Measurements from ENCODE around the gene SEMA3B. TPM values are rescaled to one million over a fixed set of nuclear protein-coding genes. Genes with fewer than 3 reads are reported as not detected.
"Not testable (repeated sequence)": the region's sequence is repeated elsewhere in the genome, so short reads cannot be mapped to it uniquely, and the experiment has no call there.

Gene SEMA3B
- total RNA-seq, 1 donor from 2014 or later = 24.2 TPM

DNA sequence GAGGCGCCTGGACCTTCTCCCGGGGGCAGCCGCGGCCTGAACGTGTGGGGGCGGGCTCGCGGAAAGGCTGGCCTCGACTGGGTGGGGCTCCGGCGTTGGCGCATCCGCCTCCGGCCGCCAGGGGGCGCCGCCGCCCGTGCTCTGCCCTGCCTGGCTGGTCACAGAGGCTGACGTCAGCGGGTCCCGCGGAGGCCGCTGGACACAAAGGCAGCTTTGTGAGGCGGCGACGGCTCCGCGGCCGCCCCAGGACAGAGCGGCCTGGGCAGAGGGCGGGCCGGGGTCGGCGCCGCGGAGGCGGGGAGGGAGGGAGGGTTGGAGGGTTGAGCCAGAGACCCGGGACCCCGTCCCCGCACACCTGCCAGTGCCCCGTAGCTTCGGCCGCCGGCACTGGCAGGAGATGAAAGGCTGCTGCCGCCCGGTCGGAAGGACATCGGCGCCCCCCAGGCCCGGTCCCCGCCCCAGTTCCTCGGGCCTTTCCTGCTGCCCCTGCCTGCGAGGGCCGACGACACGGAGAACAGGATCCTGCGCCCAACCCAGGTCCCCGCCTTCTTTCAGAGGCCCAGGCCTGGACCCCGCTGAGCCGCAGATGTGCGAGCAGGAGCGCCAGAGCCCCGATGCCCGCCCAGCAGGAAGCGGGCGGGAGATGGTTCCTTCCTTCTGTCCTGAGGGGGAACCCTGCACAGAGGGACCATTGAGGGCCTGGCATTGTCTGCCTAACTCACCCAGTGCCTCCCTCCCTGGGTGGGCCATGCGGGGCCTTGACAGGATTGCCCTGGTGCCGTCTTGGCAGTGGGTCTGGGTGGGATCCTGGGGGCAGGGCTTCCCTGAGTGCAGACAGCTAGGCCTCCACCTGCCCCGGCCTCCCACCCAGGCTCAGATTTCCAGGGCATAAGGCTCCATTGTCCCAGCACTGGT, 8.7 kb upstream of the SEMA3B start:
- H3K27me3 ChIP-seq = no peaks in the 10 kb centered on the region
- H3K9me3 ChIP-seq = no peaks in the 10 kb centered on the region
- H3K4me3 ChIP-seq = peak overlapping the region; percentile 55 to 70
- intact Hi-C loops (cut with DNase I) = loop anchor here (1.0 to 2.0 kb wide), 2 partner anchors 13 to 69 kb away; partner anchors contain the start of gene TUSC2
- peaks cover 19 to 36% of the 10 kb centered on the region in 2 donors for H3K4me1 ChIP-seq
- peak; percentile 96 to 100 (median 99) for TF ChIP-seq CTCF (IDR thresholded peaks at IDR 0.05)
- peak; percentile 72 to 96 for DNase-seq (ENCODE audit: low spot score in 2 of 2)
- H3K27ac ChIP-seq = peak overlapping the region; percentile 97 to 99
- H3K36me3 ChIP-seq = peaks cover 33 to 37% of the 10 kb centered on the region in 2 donors

GRCh38 chr3:50260942-50261441, 8.0 kb upstream of the SEMA3B start:
- no peak for TF ChIP-seq CTCF (IDR thresholded peaks at IDR 0.05)
- intact Hi-C loops (cut with DNase I) = loop anchor here (1.0 to 2.0 kb wide), 2 partner anchors 12 to 68 kb away; partner anchors contain the start of gene TUSC2
- no peaks in the 10 kb centered on the region for H3K9me3 ChIP-seq
- H3K36me3 ChIP-seq = peaks cover 28 to 30% of the 10 kb centered on the region in 2 donors
- no peak for DNase-seq (ENCODE audit: low spot score in 2 of 2)
- peak overlapping the region; percentile 55 to 70 for H3K4me3 ChIP-seq
- H3K27me3 ChIP-seq = no peaks in the 10 kb centered on the region
- peaks cover 23 to 40% of the 10 kb centered on the region in 2 donors for H3K4me1 ChIP-seq
- peak overlapping the region; percentile 97 to 99 for H3K27ac ChIP-seq

GRCh38 chr3:50261505-50261904, 7.4 kb upstream of the SEMA3B start:
- TF ChIP-seq CTCF (IDR thresholded peaks at IDR 0.05) = no peak
- no peaks in the 10 kb centered on the region for H3K9me3 ChIP-seq
- peak overlapping the region in 1 of 2 donors; percentile 70 for H3K4me3 ChIP-seq
- intact Hi-C loops (cut with DNase I) = loop anchor here (2.0 kb wide), 1 partner anchor 67 kb away; the partner anchor contains the start of gene TUSC2
- peaks cover 23 to 25% of the 10 kb centered on the region in 2 donors for H3K36me3 ChIP-seq
- no peaks in the 10 kb centered on the region for H3K27me3 ChIP-seq
- H3K27ac ChIP-seq = peak overlapping the region; percentile 97 to 99
- no peak for DNase-seq (ENCODE audit: low spot score in 2 of 2)
- peaks cover 28 to 45% of the 10 kb centered on the region in 2 donors for H3K4me1 ChIP-seq

GRCh38 chr3:50262200-50262599, 6.7 kb upstream of the SEMA3B start:
- intact Hi-C loops (cut with DNase I); H3K4me3 ChIP-seq; DNase-seq (ENCODE audit: low spot score in 2 of 2); H3K9me3 ChIP-seq; H3K27me3 ChIP-seq: not testable (repeated sequence)
- H3K27ac ChIP-seq = peak overlapping the region; percentile 97 to 99
- peaks cover 33 to 52% of the 10 kb centered on the region in 2 donors for H3K4me1 ChIP-seq
- H3K36me3 ChIP-seq = peaks cover 16 to 18% of the 10 kb centered on the region in 2 donors

GRCh38 chr3:50262778-50263177, 6.2 kb upstream of the SEMA3B start:
- DNase-seq (ENCODE audit: low spot score in 2 of 2) = no peak

More at GRCh38 chr3:50262778-50263177, 6.2 kb upstream of the SEMA3B start:
- H3K9me3 ChIP-seq = no peaks in the 10 kb centered on the region
- H3K4me1 ChIP-seq = peaks cover 33 to 56% of the 10 kb centered on the region in 2 donors
- H3K27ac ChIP-seq = peak overlapping the region; percentile 97 to 99
- peaks cover 10 to 12% of the 10 kb centered on the region in 2 donors for H3K36me3 ChIP-seq
- no peak overlapping the region for H3K4me3 ChIP-seq
- H3K27me3 ChIP-seq = no peaks in the 10 kb centered on the region
- intact Hi-C loops (cut with DNase I) = no loop called here
- no peak for TF ChIP-seq CTCF (IDR thresholded peaks at IDR 0.05)

Data from ascending aorta (tissue), 2 donors.